ENCODE data around the gene SMARCD1. TPM values are rescaled to one million over a fixed set of nuclear protein-coding genes. Genes with fewer than 3 reads are reported as not detected.

The SMARCD1 gene
- polyA plus RNA-seq, 2 donors, result 9.8 to 17.8 TPM

GRCh38 chr12:50047693-50048250, 37.4 kb upstream of the SMARCD1 start:
- Histone ChIP-seq H3K9me3 (ENCODE audit: control insufficient read depth in 2 of 2, insufficient read depth in 1 of 2, low read depth in 1 of 2, low read length in 1 of 2) (no peaks in the 10 kb centered on the region), H3K4me3 (ENCODE audit: low read depth in 1 of 2, low read length in 2 of 2) (no peak overlapping the region), H3K27ac (ENCODE audit: low read depth in 2 of 2, low read length in 1 of 2) (no peak overlapping the region), H3K4me1 (ENCODE audit: control insufficient read depth in 2 of 2, insufficient read depth in 2 of 2, low read length in 1 of 2) (no peaks in the 10 kb centered on the region), H3K36me3 (ENCODE audit: control insufficient read depth in 2 of 2, insufficient read depth in 2 of 2, low read length in 1 of 2) (no peaks in the 10 kb centered on the region), H3K27me3 (ENCODE audit: control insufficient read depth in 1 of 2, insufficient read depth in 2 of 2, low read length in 2 of 2) (no peaks in the 10 kb centered on the region)
- 90% methylated on average over 7 of the region's 7 CpGs for WGBS, 2 donors

- no peak overlapping the region for H3K27ac ChIP-seq (ENCODE audit: low read depth in 2 of 2, low read length in 1 of 2)
- H3K4me3 ChIP-seq (ENCODE audit: low read depth in 1 of 2, low read length in 2 of 2), result no peak overlapping the region
- H3K27me3 ChIP-seq (ENCODE audit: control insufficient read depth in 1 of 2, insufficient read depth in 2 of 2, low read length in 2 of 2), result no peaks in the 10 kb centered on the region
- no peaks in the 10 kb centered on the region for H3K9me3 ChIP-seq (ENCODE audit: control insufficient read depth in 2 of 2, insufficient read depth in 1 of 2, low read depth in 1 of 2, low read length in 1 of 2)
- WGBS, 2 donors, result 81 to 87% methylated on average over 3 of the region's 3 CpGs
- H3K4me1 ChIP-seq (ENCODE audit: control insufficient read depth in 2 of 2, insufficient read depth in 2 of 2, low read length in 1 of 2), result no peaks in the 10 kb centered on the region
- H3K36me3 ChIP-seq (ENCODE audit: control insufficient read depth in 2 of 2, insufficient read depth in 2 of 2, low read length in 1 of 2), result no peaks in the 10 kb centered on the region
These were observed 35.7 kb upstream of the SMARCD1 start for GRCh38 chr12:50049254-50050118.

GRCh38 chr12:50050119-50050385, 35.1 kb upstream of the SMARCD1 start:
- Histone ChIP-seq H3K36me3 (ENCODE audit: control insufficient read depth in 2 of 2, insufficient read depth in 2 of 2, low read length in 1 of 2) (no peaks in the 10 kb centered on the region), H3K4me3 (ENCODE audit: low read depth in 1 of 2, low read length in 2 of 2) (no peak overlapping the region), H3K27ac (ENCODE audit: low read depth in 2 of 2, low read length in 1 of 2) (no peak overlapping the region), H3K4me1 (ENCODE audit: control insufficient read depth in 2 of 2, insufficient read depth in 2 of 2, low read length in 1 of 2) (no peaks in the 10 kb centered on the region), H3K27me3 (ENCODE audit: control insufficient read depth in 1 of 2, insufficient read depth in 2 of 2, low read length in 2 of 2) (no peaks in the 10 kb centered on the region), H3K9me3 (ENCODE audit: control insufficient read depth in 2 of 2, insufficient read depth in 1 of 2, low read depth in 1 of 2, low read length in 1 of 2) (no peaks in the 10 kb centered on the region)
- whole genome bisulfite sequencing, 2 donors, result 67 to 72% methylated on average over 3 of the region's 3 CpGs

GRCh38 chr12:50050410-50051098, 34.6 kb upstream of the SMARCD1 start:
- H3K9me3 ChIP-seq (ENCODE audit: control insufficient read depth in 2 of 2, insufficient read depth in 1 of 2, low read depth in 1 of 2, low read length in 1 of 2), result no peaks in the 10 kb centered on the region
- no peaks in the 10 kb centered on the region for H3K27me3 ChIP-seq (ENCODE audit: control insufficient read depth in 1 of 2, insufficient read depth in 2 of 2, low read length in 2 of 2)
- no peaks in the 10 kb centered on the region for H3K4me1 ChIP-seq (ENCODE audit: control insufficient read depth in 2 of 2, insufficient read depth in 2 of 2, low read length in 1 of 2)
- WGBS, 2 donors, result 9 to 10% methylated on average over 37 of the region's 37 CpGs
- peak overlapping the region; percentile 1 to 14 for H3K4me3 ChIP-seq (ENCODE audit: low read depth in 1 of 2, low read length in 2 of 2)
- peak overlapping the region in 1 of 2 donors; percentile 5 for H3K27ac ChIP-seq (ENCODE audit: low read depth in 2 of 2, low read length in 1 of 2)
- no peaks in the 10 kb centered on the region for H3K36me3 ChIP-seq (ENCODE audit: control insufficient read depth in 2 of 2, insufficient read depth in 2 of 2, low read length in 1 of 2)

GRCh38 chr12:50051101-50051806, 33.9 kb upstream of the SMARCD1 start:
- H3K27ac ChIP-seq (ENCODE audit: low read depth in 2 of 2, low read length in 1 of 2), result no peak overlapping the region
- H3K4me1 ChIP-seq (ENCODE audit: control insufficient read depth in 2 of 2, insufficient read depth in 2 of 2, low read length in 1 of 2), result no peaks in the 10 kb centered on the region
- H3K27me3 ChIP-seq (ENCODE audit: control insufficient read depth in 1 of 2, insufficient read depth in 2 of 2, low read length in 2 of 2), result no peaks in the 10 kb centered on the region
- WGBS, 2 donors, result 70% methylated on average over 14 of the region's 14 CpGs
- no peak overlapping the region for H3K4me3 ChIP-seq (ENCODE audit: low read depth in 1 of 2, low read length in 2 of 2)
- no peaks in the 10 kb centered on the region for H3K9me3 ChIP-seq (ENCODE audit: control insufficient read depth in 2 of 2, insufficient read depth in 1 of 2, low read depth in 1 of 2, low read length in 1 of 2)
- no peaks in the 10 kb centered on the region for H3K36me3 ChIP-seq (ENCODE audit: control insufficient read depth in 2 of 2, insufficient read depth in 2 of 2, low read length in 1 of 2)

- Histone ChIP-seq H3K27me3 (ENCODE audit: control insufficient read depth in 1 of 2, insufficient read depth in 2 of 2, low read length in 2 of 2) (peaks cover 0 to 3% of the 10 kb centered on the region in 2 donors), H3K27ac (ENCODE audit: low read depth in 2 of 2, low read length in 1 of 2) (no peak overlapping the region), H3K4me1 (ENCODE audit: control insufficient read depth in 2 of 2, insufficient read depth in 2 of 2, low read length in 1 of 2) (peaks cover 0 to 10% of the 10 kb centered on the region in 2 donors), H3K4me3 (ENCODE audit: low read depth in 1 of 2, low read length in 2 of 2) (no peak overlapping the region), H3K36me3 (ENCODE audit: control insufficient read depth in 2 of 2, insufficient read depth in 2 of 2, low read length in 1 of 2) (no peaks in the 10 kb centered on the region), H3K9me3 (ENCODE audit: control insufficient read depth in 2 of 2, insufficient read depth in 1 of 2, low read depth in 1 of 2, low read length in 1 of 2) (no peaks in the 10 kb centered on the region)
These were observed 32.6 kb upstream of the SMARCD1 start for GRCh38 chr12:50052544-50052943.

GRCh38 chr12:50052964-50053363, 32.2 kb upstream of the SMARCD1 start:
- H3K4me3 ChIP-seq (ENCODE audit: low read depth in 1 of 2, low read length in 2 of 2), result no peak overlapping the region
- no peaks in the 10 kb centered on the region for H3K36me3 ChIP-seq (ENCODE audit: control insufficient read depth in 2 of 2, insufficient read depth in 2 of 2, low read length in 1 of 2)
- H3K4me1 ChIP-seq (ENCODE audit: control insufficient read depth in 2 of 2, insufficient read depth in 2 of 2, low read length in 1 of 2), result peaks cover 0 to 10% of the 10 kb centered on the region in 2 donors
- no peak overlapping the region for H3K27ac ChIP-seq (ENCODE audit: low read depth in 2 of 2, low read length in 1 of 2)
- no peaks in the 10 kb centered on the region for H3K9me3 ChIP-seq (ENCODE audit: control insufficient read depth in 2 of 2, insufficient read depth in 1 of 2, low read depth in 1 of 2, low read length in 1 of 2)
- 94% methylated on average over 7 of the region's 7 CpGs for WGBS, 2 donors
- peaks cover 0 to 3% of the 10 kb centered on the region in 2 donors for H3K27me3 ChIP-seq (ENCODE audit: control insufficient read depth in 1 of 2, insufficient read depth in 2 of 2, low read length in 2 of 2)

GRCh38 chr12:50053583-50053982, 31.6 kb upstream of the SMARCD1 start:
- WGBS, 2 donors, result 91 to 92% methylated on average over 1 of the region's 1 CpG
- H3K36me3 ChIP-seq (ENCODE audit: control insufficient read depth in 2 of 2, insufficient read depth in 2 of 2, low read length in 1 of 2), result no peaks in the 10 kb centered on the region
- H3K27me3 ChIP-seq (ENCODE audit: control insufficient read depth in 1 of 2, insufficient read depth in 2 of 2, low read length in 2 of 2), result peaks cover 0 to 3% of the 10 kb centered on the region in 2 donors
- peaks cover 0 to 10% of the 10 kb centered on the region in 2 donors for H3K4me1 ChIP-seq (ENCODE audit: control insufficient read depth in 2 of 2, insufficient read depth in 2 of 2, low read length in 1 of 2)
- H3K27ac ChIP-seq (ENCODE audit: low read depth in 2 of 2, low read length in 1 of 2), result no peak overlapping the region
- H3K9me3 ChIP-seq (ENCODE audit: control insufficient read depth in 2 of 2, insufficient read depth in 1 of 2, low read depth in 1 of 2, low read length in 1 of 2), result no peaks in the 10 kb centered on the region
- no peak overlapping the region for H3K4me3 ChIP-seq (ENCODE audit: low read depth in 1 of 2, low read length in 2 of 2)

- Histone ChIP-seq H3K4me3 (ENCODE audit: low read depth in 1 of 2, low read length in 2 of 2) (no peak overlapping the region), H3K4me1 (ENCODE audit: control insufficient read depth in 2 of 2, insufficient read depth in 2 of 2, low read length in 1 of 2) (peaks cover 0 to 10% of the 10 kb centered on the region in 2 donors), H3K9me3 (ENCODE audit: control insufficient read depth in 2 of 2, insufficient read depth in 1 of 2, low read depth in 1 of 2, low read length in 1 of 2) (no peaks in the 10 kb centered on the region), H3K36me3 (ENCODE audit: control insufficient read depth in 2 of 2, insufficient read depth in 2 of 2, low read length in 1 of 2) (no peaks in the 10 kb centered on the region), H3K27ac (ENCODE audit: low read depth in 2 of 2, low read length in 1 of 2) (no peak overlapping the region), H3K27me3 (ENCODE audit: control insufficient read depth in 1 of 2, insufficient read depth in 2 of 2, low read length in 2 of 2) (peaks cover 3 to 4% of the 10 kb centered on the region in 2 donors)
- 7 to 14% methylated on average over 17 of the region's 17 CpGs for WGBS, 2 donors
These were observed 29.1 kb upstream of the SMARCD1 start for GRCh38 chr12:50055831-50056638.
